Fibroblast of mammary gland (primary cell): ENCODE results near the gene PCSK5.

Experiments
- DNase-seq: peaks from one replicate; pipeline ENCODE4 v3.0.0-alpha.2; 2010; ENCODE audit warnings: low read depth
- H3K4me3 ChIP-seq: 2 replicates; pipeline ENCODE4 v1.5.1; 2011; ENCODE audit warnings: low read depth, mild to moderate bottlenecking, low read length, moderate library complexity; ENCODE audit not compliant: control insufficient read depth
- TF ChIP-seq, protein P1 (sequence below): conservative IDR thresholded peaks from 2 replicates; pipeline ENCODE4 v1.5.1; 2011; ENCODE audit warnings: low read depth, low read length, inconsistent platforms; ENCODE audit not compliant: control insufficient read depth, insufficient read depth

Gene PCSK5

DNA sequence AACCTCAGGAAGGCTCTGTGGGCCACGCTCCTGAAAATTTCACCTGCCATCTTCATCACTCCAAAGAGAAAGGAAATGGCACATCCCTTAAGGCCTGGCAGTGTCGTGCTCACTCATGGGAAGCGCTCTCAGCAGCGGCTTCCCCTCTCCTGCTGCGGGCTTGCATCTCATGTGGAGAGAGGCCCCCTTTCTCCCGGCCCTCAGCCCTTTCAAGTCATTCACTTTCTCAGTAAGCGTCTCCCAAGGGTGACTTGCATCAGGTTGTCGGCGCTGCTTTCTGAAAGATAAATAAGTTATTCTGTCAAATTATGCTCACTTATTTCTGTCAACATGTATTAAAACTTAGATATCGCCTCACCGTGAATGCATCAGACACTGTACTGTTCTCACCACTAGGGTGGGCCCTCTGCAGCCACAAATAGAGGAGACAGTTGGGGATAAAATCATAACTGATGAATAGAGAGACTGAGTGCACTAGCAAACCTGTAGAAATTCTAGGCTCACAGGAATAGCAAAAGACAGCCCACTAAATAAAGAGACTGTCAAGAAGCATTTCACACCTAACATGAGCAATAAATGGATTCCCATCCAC, 329.2 kb downstream of the PCSK5 start:
- no peak overlapping the region for H3K4me3 ChIP-seq
- DNase-seq = peak; percentile 22
- TF ChIP-seq, protein P1, sequence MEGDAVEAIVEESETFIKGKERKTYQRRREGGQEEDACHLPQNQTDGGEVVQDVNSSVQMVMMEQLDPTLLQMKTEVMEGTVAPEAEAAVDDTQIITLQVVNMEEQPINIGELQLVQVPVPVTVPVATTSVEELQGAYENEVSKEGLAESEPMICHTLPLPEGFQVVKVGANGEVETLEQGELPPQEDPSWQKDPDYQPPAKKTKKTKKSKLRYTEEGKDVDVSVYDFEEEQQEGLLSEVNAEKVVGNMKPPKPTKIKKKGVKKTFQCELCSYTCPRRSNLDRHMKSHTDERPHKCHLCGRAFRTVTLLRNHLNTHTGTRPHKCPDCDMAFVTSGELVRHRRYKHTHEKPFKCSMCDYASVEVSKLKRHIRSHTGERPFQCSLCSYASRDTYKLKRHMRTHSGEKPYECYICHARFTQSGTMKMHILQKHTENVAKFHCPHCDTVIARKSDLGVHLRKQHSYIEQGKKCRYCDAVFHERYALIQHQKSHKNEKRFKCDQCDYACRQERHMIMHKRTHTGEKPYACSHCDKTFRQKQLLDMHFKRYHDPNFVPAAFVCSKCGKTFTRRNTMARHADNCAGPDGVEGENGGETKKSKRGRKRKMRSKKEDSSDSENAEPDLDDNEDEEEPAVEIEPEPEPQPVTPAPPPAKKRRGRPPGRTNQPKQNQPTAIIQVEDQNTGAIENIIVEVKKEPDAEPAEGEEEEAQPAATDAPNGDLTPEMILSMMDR = peak; percentile 45

DNA sequence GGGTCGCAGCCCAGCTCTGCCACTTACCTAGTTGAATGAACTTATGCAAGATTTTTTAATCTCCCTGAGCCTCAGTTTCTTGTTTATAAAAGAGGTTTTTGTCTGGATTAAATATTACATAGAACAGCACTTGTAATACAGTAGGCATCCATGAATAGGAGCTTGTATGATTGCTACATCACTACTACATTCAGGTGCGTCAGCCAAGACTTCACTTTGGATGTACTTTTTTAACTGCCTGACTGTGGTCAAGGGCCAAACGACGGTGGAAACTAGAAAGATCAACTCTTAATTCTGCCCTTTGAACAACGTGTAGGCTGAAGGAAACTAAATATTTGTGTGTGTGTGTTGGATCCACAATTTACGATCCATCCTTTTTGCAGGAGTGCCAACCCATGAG, 330.9 kb downstream of the PCSK5 start:
- TF ChIP-seq, protein P1 = no peak
- DNase-seq = no peak
- H3K4me3 ChIP-seq = no peak overlapping the region

DNA sequence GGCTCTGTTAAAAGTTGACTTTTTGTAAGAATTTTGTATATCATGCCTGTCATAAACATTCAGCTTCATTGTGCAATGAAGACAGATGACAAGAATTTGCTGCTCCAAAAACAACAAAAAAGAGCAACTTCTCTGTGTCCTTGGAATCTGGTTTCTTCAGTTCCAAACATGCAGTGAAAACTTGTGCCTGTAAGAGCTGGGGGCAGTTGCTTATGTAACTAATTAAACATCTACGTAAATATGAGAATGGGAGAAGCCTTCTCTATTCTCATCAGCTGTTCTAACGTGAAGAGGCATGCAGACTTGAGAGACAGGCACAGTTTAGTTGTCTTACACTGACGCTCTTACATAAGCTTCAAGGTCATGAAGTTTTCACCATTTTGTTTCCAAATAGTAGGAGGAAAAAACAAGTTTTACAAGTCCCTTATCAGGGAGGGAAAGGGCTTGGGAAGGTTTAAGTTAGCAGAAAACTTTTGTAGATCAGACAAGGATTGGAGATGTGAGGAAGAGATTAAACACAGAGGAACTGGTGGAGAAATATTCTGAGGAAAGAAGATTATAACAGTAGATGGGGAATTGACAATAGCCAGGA, 333.4 kb downstream of the PCSK5 start:
- no peak overlapping the region for H3K4me3 ChIP-seq
- peak; percentile 39 for DNase-seq
- TF ChIP-seq, protein P1 = no peak

DNA sequence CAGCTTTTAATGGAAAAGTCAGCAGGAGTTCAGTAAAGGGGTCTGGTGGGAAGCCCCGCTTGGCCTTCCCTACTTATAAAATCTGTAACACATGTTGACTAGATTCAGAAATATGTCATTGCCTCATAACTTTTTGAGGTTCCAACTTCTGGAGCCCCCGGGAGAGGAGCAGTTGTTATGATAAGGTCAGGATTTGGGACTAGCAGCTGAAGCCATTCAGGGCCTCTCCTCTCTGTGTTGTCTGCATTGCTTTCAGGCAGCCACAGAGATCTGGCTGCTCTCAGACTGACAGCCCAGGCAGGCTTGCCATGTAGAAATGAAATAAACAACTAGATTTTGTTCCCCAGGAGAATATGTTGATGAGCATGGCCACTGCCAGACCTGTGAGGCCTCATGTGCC, 336.7 kb downstream of the PCSK5 start:
- DNase-seq = no peak
- TF ChIP-seq, protein P1 = no peak
- no peak overlapping the region for H3K4me3 ChIP-seq

DNA sequence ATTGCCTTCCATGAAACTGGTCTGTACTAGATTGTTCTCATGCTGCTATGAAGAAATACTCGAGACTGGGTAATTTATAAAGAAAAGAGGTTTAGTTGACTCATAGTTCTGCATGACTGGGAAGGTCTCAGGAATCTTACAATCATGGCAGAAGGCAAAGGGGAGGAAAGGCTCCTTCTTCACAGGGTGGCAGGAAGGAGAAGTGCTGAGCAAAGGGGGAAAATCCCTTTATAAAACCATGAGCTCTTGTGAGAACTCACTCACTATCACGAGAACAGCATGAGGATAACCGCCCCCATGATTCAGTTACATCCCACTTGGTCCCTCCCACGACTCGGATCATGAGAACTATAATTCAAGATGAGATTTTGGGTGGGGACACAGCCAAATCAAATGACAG, 340.5 kb downstream of the PCSK5 start:
- TF ChIP-seq, protein P1 = no peak
- H3K4me3 ChIP-seq = no peak overlapping the region
- peak; percentile 6 for DNase-seq

DNA sequence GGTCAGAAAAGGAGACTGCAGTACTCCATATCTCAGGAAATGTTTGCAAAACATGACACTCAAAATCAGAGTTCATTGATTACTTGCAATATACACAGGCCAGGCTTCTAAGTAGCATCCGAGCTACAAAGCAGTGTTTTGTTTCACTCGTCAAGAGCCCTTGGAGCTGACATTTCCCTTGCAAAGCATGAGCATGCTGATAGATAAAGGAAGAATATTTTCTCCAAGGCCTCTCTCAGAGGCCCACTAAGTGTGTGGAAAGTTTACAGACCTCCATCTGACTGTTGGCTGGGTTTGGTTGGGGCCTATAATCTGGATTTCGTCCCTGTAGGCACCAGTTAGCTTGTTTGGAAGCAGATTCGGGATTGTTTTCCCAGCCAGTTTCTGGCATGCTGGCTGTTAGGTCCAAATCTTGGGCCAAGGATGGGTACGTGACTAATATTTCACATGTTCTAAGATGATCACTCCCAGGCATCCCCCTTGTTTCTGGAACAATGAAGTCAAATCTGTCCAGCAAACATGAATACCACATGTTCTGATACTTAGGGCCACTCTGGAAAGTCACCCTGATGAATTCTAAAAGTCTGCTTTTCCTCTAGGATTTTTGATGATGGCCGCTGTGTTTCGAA, 342.5 kb downstream of the PCSK5 start:
- TF ChIP-seq, protein P1 = no peak
- DNase-seq = no peak
- no peak overlapping the region for H3K4me3 ChIP-seq
